GM19452 (cell line): ENCODE results near the gene BLNK.

ENCODE experiments used
- ATAC-seq: cut with Tn5 transposase; IDR thresholded peaks from one replicate; pipeline ENCODE4 v1.9.1; 2021; ENCODE audit not compliant: unreplicated experiment

Gene BLNK

GRCh38 chr10:96165726-96166125 is 105.6 kb downstream of the BLNK start:
- no peak for ATAC-seq

- ATAC-seq = no peak
Observed at GRCh38 chr10:96153070-96153469, 118.3 kb downstream of the BLNK start.

DNA sequence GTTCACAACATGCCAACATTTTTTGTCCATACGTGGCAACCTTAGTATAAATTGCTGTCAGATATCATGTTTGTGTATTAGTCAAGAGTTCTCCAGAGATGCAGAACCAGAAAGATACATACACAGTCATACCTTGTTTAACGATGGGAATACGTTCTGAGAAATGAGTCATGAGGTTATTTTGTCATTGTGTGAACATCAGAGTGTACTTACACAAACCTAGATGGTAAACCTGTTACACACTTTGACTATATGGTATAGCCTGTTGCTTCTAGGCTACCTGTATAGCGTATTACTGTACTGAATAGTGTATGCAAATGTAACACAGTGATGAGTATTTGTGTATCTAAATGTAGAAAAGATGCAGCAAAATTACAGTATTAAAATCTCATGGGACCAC is 118.9 kb downstream of the BLNK start:
- ATAC-seq = no peak
